ENCODE data around the gene DLGAP1.

DLGAP1 gene

DNA sequence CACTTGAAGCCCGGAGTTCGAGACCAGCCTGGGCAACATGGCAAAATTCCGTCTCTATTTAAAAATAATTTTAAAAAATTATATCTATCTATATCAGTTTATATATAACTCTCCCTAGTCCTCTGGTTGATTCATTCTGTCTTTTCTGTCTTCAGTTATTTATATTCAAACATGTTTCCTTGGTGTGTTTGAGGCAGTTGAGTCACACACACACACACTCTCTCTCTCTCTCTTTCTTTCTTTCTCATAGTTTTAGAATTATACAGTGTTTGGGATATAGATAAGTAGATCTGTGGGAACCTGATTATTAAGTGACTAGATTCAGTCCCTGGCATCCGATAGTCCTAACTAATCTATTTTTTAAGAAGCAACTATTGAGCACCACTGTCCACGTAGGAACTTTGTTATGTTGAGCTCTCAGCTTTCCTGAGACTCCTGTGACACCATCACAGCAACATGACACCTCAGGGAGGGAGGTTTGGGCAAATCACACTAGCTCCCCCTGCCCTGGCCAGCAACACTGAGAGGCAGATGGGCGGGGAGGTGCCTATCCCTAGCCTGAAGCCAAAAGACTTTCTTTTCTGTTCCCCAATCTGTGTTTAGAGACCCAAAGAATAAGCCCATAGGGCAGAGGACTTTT, 482.7 kb downstream of the DLGAP1 start:
- TF ChIP-seq, protein P1, sequence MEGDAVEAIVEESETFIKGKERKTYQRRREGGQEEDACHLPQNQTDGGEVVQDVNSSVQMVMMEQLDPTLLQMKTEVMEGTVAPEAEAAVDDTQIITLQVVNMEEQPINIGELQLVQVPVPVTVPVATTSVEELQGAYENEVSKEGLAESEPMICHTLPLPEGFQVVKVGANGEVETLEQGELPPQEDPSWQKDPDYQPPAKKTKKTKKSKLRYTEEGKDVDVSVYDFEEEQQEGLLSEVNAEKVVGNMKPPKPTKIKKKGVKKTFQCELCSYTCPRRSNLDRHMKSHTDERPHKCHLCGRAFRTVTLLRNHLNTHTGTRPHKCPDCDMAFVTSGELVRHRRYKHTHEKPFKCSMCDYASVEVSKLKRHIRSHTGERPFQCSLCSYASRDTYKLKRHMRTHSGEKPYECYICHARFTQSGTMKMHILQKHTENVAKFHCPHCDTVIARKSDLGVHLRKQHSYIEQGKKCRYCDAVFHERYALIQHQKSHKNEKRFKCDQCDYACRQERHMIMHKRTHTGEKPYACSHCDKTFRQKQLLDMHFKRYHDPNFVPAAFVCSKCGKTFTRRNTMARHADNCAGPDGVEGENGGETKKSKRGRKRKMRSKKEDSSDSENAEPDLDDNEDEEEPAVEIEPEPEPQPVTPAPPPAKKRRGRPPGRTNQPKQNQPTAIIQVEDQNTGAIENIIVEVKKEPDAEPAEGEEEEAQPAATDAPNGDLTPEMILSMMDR (IDR thresholded peaks at IDR 0.05; ENCODE audit: borderline replicate concordance, control extremely low read depth, extremely low read depth, insufficient read depth, missing control alignments) = no peak
- DNase-seq (ENCODE audit: low spot score) = no peak
- in situ Hi-C loops (cut with MboI; ENCODE audit: low sequenced_read_pairs, unreplicated experiment) = no loop called here

DNA sequence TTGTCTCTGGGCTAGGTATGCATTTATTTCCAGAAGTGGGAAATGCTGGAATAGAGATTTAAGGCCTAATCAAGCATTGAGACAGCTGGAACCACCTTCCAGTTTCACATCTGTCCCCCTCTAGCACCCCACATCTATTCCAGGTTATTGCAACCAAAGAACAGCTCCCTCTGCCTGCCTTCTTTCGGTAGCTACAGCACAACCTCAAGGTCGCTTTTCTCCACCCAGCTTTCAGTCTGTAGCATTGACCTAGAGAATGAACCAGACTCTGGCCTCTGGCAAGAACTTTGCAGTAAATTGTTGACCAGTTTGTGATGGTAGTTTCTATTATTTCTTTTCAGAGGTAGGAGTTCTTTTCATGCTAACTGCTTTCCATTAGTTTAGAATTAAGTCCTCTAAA, 484.2 kb downstream of the DLGAP1 start:
- in situ Hi-C loops (cut with MboI; ENCODE audit: low sequenced_read_pairs, unreplicated experiment) = no loop called here
- TF ChIP-seq, protein P1 (IDR thresholded peaks at IDR 0.05; ENCODE audit: borderline replicate concordance, control extremely low read depth, extremely low read depth, insufficient read depth, missing control alignments) = no peak
- DNase-seq (ENCODE audit: low spot score) = no peak

DNA sequence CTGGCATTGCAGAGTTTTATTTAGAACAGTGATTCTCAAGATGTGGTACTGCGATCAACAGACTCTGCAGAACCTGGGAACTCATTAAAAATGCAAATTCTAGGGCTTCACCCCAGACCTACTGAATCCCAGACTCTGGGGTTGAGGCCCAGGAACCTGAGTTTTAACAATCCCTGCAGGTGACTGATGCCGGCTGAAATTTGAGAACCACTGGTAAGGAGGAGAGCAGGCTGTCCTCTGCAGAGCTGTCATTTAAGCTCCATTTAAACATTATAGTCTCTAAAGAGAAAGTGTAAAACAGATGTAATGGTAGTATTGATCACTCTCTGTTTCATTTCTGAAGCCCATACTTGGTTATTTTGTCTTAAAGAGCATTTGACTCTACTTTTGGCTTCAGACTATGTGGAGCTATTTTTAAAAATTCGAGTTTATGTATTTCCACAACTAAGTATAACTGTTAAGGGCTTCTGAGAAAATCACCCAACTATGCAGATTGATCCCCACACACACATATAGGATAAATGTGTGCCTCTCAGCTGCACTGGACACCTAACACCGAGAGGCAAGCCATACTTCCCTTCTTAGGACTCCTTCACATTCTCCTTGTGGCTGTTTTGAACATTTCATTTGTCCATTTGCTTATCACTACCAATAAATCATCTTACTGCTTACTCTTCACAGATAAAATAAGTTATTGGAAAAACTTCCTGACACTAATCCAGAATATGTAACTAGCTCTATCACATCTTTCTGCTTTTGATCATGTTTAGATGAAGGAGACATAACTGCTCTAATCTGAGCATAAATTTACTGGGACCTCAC, 487.5 kb downstream of the DLGAP1 start:
- TF ChIP-seq, protein P1 (IDR thresholded peaks at IDR 0.05; ENCODE audit: borderline replicate concordance, control extremely low read depth, extremely low read depth, insufficient read depth, missing control alignments) = no peak
- in situ Hi-C loops (cut with MboI; ENCODE audit: low sequenced_read_pairs, unreplicated experiment) = no loop called here
- no peak for DNase-seq (ENCODE audit: low spot score)

DNA sequence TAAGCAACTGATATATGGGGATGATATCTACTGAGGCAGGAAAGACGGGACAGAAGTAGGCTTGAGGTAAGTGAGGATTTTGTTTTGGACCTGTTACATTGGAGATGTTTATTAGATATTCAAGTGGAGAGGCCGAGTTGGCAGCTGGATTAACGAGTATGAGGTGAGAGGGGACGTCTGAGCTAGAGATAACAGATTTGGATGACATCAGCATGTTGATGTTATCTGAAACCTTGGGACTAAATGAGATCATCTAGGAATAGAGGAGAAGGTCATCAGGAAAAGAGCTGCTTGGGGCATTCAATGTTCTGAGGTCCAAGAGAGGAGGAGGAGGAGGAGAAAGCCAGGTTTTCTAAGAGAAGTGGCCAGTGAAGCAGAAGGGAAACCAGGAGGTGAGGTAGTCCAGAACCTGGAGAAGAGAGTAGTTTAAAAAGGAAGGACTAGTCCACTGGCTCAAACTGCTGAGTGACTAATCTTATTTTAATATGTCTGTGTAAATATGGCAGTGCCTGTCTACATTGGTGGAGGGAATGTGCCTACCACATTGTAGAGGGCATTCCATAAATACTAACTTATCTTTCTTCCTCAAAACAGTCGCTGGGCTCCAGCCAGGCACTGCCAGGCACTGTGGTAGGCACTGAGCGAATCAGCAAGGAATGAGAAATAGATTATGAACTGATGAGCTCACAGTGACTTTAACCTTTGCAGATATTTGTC, 488.3 kb downstream of the DLGAP1 start:
- DNase-seq (ENCODE audit: low spot score) = no peak
- in situ Hi-C loops (cut with MboI; ENCODE audit: low sequenced_read_pairs, unreplicated experiment) = no loop called here
- TF ChIP-seq, protein P1 (IDR thresholded peaks at IDR 0.05; ENCODE audit: borderline replicate concordance, control extremely low read depth, extremely low read depth, insufficient read depth, missing control alignments) = no peak

DNA sequence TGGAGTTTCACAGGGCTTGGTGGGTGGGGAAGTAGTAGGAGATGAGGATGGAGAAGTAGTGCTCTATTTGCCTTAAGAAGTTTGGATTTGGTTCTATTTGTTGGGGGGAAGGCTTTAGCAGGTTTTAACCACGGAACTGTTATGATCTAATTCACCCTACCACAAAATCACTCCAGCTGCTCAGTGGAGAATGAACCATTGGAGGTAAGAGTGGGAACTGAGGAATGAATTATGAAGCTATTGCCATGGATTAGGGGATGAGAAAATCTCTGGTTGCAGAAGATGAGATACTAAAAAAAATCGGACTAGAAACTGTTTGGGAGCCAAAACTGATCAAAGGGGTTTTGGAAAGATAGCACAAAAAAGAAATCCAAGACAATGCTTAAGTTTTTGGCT, 488.9 kb downstream of the DLGAP1 start:
- TF ChIP-seq, protein P1 (IDR thresholded peaks at IDR 0.05; ENCODE audit: borderline replicate concordance, control extremely low read depth, extremely low read depth, insufficient read depth, missing control alignments) = no peak
- no peak for DNase-seq (ENCODE audit: low spot score)
- in situ Hi-C loops (cut with MboI; ENCODE audit: low sequenced_read_pairs, unreplicated experiment) = no loop called here

DNA sequence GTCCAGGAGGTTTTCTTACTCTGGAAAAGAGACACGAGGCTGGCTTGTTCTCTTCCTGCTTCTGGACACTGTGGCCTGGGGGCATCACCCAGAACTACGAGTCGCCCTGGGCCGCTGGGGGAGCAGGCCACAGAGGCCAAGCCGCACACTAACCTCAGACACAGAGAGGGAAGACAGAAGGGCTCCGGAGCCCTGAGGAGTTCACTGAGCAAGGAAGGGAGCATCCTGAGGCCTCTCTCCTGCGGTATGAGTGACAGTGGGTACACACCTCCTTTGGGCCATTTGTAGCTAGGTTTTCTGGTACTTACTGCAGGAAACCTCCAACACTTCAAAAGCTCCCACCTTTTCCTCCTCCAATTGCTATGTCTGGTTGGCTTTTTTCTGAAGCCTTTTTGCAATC, 494.1 kb downstream of the DLGAP1 start:
- in situ Hi-C loops (cut with MboI; ENCODE audit: low sequenced_read_pairs, unreplicated experiment) = no loop called here
- TF ChIP-seq, protein P1 (IDR thresholded peaks at IDR 0.05; ENCODE audit: borderline replicate concordance, control extremely low read depth, extremely low read depth, insufficient read depth, missing control alignments) = no peak
- DNase-seq (ENCODE audit: low spot score) = no peak
